Smooth muscle cell (in vitro differentiated cells): ENCODE data around the gene NADSYN1. TPM values are rescaled to one million over a fixed set of nuclear protein-coding genes. Genes with fewer than 3 reads are reported as not detected.
A peak's percentile ranks its signal among the peaks of the same experiment; 100 is the strongest.

Source experiments
- DNase-seq: peaks from one replicate; lab custom pipeline; 2025; ENCODE audit not compliant: unreplicated experiment; lab: John Stamatoyannopoulos, UW
- H2AFZ ChIP-seq: fragments of 200-600 bp; sonication (generic); 2 replicates; pipeline ENCODE4 v1.6.0; 2016; ENCODE audit warnings: antibody characterized with exemption, low read depth, mild to moderate bottlenecking
- H3F3A ChIP-seq: fragments of 200-600 bp; sonication (generic); 2 replicates; pipeline ENCODE4 v1.6.0; 2017; ENCODE audit warnings: antibody characterized with exemption, low read depth
- H3K27ac ChIP-seq: fragments of 200-600 bp; sonication (generic); 2 replicates; pipeline ENCODE4 v1.5.1; 2016; ENCODE audit warnings: low read depth, mild to moderate bottlenecking
- H3K27me3 ChIP-seq: fragments of 200-600 bp; sonication (generic); 2 replicates; pipeline ENCODE4 v1.6.1; 2016; ENCODE audit warnings: low read depth, mild to moderate bottlenecking
- H3K36me3 ChIP-seq: fragments of 200-600 bp; sonication (generic); 2 replicates; pipeline ENCODE4 v1.5.1; 2016; ENCODE audit warnings: low read depth
- H3K4me1 ChIP-seq: fragments of 200-600 bp; sonication (generic); 2 replicates; pipeline ENCODE4 v1.5.1; 2016; ENCODE audit warnings: low read depth
- H3K4me2 ChIP-seq: fragments of 200-600 bp; sonication (generic); 2 replicates; pipeline ENCODE4 v1.6.0; 2016; ENCODE audit warnings: mild to moderate bottlenecking
- H3K4me3 ChIP-seq: fragments of 200-600 bp; sonication (generic); 2 replicates; pipeline ENCODE4 v1.5.1; 2016; ENCODE audit warnings: mild to moderate bottlenecking
- H3K79me2 ChIP-seq: fragments of 200-600 bp; sonication (generic); 2 replicates; pipeline ENCODE4 v1.6.0; 2016; ENCODE audit warnings: low read depth, mild to moderate bottlenecking
- H3K9ac ChIP-seq: fragments of 200-600 bp; sonication (generic); 2 replicates; pipeline ENCODE4 v1.6.0; 2016; ENCODE audit warnings: low read depth
- H3K9me3 ChIP-seq: fragments of 200-600 bp; sonication (generic); replicated peaks from 2 replicates; pipeline ENCODE4 v1.5.1; 2016; ENCODE audit warnings: low read depth
- H4K20me1 ChIP-seq: fragments of 200-600 bp; sonication (generic); 2 replicates; pipeline ENCODE4 v1.6.0; 2016; ENCODE audit warnings: low read depth
- WGBS: methylation state at CpG from one replicate; pipeline ENCODE4 v1.1.7; 2016; ENCODE audit warnings: low lambda C conversion rate; 5-methylcytosine and 5-hydroxymethylcytosine counted together
- polyA plus RNA-seq: library from polyadenylated mRNA; unstranded; fragments of >200 nt; fragmentation: Nextera tagmentation; extraction: Ambion mirVana; gene quantifications from 2 replicates; pipeline ENCODE4 v1.2.1, GENCODE V29; 2016
- total RNA-seq: library from RNA; depleted of rRNA; stranded (reverse); fragments of >200 nt; gene quantifications from 2 replicates; pipeline ENCODE4 v1.2.3, GENCODE V29; 2014
- TF ChIP-seq, protein P1 (sequence below): fragments of 200-600 bp; sonication (generic); IDR thresholded peaks from 2 replicates; pipeline ENCODE4 v1.5.1; 2017; ENCODE audit warnings: borderline replicate concordance, mild to moderate bottlenecking, antibody characterized with exemption; ENCODE audit not compliant: insufficient read depth, poor library complexity, severe bottlenecking

Gene NADSYN1
- 30.2 and 45.4 TPM in 2 replicates for total RNA-seq
- 33.8 and 41.2 TPM in 2 replicates for polyA plus RNA-seq

DNA sequence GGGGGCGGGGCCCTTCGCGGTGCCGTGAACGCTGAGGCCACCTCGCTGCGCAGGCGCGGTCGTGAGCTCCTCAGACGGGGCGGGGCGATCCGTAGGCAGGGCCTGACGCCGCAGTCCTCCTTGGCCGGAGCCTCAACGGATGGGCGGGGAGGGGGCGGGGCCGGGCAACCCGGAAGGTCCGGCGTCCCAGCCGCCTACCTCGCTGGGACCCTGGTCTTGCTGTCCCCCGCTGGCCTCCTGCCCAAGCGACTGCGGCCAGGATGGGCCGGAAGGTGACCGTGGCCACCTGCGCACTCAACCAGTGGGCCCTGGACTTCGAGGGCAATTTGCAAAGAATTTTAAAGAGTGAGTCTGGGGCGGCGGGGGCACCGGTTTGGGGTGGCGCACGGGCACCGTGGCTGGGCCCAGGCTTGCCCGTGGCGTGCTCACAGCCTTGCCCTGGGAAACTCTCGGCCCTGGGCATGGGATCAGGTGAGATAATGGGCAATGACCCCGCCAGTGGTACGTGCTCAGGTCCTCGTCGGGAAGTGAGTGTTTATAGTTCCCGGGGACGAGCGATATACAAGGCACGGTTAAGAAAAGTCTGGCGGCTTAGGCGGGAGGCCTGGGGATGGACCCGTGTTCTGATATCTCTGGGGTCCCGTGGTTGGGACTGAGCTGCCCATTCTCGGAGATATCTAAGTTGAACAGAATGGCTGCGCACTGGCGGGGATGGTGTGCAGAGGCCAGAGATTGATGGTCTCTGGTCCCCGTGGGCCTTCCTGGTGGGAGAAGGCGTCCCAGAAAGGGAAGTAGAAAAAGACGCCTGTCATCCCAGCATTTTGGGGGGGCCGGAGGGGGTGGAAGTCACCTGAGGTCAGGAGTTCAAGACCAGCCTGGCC lies at the start of gene NADSYN1:
TSS of gene NADSYN1 (plus strand) at position 167 of the 881 bp plus-strand sequence. CDS start at position 261, 94 bp downstream.
- WGBS, result 5% methylated on average over 35 of the region's 61 CpGs
- Histone ChIP-seq H3F3A (no peaks in the 10 kb centered on the region), H3K36me3 (no peaks in the 10 kb centered on the region), H3K9ac (peak within 1 kb of the TSS; percentile 82), H3K27me3 (no peaks in the 10 kb centered on the region), H3K27ac (peak within 1 kb of the TSS; percentile 54), H3K4me3 (peak within 1 kb of the TSS; percentile 97), H3K9me3 (no peaks in the 10 kb centered on the region), H4K20me1 (peaks cover 25% of the 10 kb centered on the region), H2AFZ (peak within 1 kb of the TSS; percentile 94), H3K79me2 (peaks cover 12% of the 10 kb centered on the region), H3K4me2 (peak within 1 kb of the TSS; percentile 90), H3K4me1 (peaks cover 11% of the 10 kb centered on the region)
- peak; percentile 91 for DNase-seq
- TF ChIP-seq, protein P1, sequence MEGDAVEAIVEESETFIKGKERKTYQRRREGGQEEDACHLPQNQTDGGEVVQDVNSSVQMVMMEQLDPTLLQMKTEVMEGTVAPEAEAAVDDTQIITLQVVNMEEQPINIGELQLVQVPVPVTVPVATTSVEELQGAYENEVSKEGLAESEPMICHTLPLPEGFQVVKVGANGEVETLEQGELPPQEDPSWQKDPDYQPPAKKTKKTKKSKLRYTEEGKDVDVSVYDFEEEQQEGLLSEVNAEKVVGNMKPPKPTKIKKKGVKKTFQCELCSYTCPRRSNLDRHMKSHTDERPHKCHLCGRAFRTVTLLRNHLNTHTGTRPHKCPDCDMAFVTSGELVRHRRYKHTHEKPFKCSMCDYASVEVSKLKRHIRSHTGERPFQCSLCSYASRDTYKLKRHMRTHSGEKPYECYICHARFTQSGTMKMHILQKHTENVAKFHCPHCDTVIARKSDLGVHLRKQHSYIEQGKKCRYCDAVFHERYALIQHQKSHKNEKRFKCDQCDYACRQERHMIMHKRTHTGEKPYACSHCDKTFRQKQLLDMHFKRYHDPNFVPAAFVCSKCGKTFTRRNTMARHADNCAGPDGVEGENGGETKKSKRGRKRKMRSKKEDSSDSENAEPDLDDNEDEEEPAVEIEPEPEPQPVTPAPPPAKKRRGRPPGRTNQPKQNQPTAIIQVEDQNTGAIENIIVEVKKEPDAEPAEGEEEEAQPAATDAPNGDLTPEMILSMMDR, result no peak

DNA sequence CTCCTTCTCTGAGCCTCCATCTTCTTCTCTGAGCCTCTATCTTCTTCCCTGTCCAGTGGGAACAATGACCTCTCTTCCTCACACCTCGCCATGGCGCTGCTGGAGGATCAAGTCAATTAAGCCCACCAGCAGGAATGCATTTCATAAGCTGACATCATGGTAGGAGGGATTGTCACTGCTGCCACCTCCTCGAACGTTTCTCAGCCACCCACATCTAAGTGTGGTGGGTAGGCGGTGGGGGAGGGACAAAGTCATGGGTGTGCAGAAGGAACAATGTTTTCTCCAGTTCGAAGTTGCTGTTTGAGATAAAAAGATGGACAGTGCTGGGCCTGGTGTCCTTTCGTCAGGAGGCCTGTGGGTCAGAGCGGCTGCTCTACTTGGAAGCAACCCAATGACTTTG lies 48.8 kb upstream of the NADSYN1 start:
- Histone ChIP-seq H3K79me2 (no peaks in the 10 kb centered on the region), H3K27ac (no peak overlapping the region), H4K20me1 (no peaks in the 10 kb centered on the region), H3F3A (no peaks in the 10 kb centered on the region), H3K9ac (no peak overlapping the region), H3K27me3 (peaks cover 4% of the 10 kb centered on the region), H3K4me3 (no peak overlapping the region), H2AFZ (no peak overlapping the region), H3K4me2 (no peak overlapping the region), H3K36me3 (no peaks in the 10 kb centered on the region), H3K4me1 (no peaks in the 10 kb centered on the region), H3K9me3 (no peaks in the 10 kb centered on the region)
- no peak for DNase-seq
- 88% methylated on average over 8 of the region's 8 CpGs for WGBS
- TF ChIP-seq, protein P1, result no peak

DNA sequence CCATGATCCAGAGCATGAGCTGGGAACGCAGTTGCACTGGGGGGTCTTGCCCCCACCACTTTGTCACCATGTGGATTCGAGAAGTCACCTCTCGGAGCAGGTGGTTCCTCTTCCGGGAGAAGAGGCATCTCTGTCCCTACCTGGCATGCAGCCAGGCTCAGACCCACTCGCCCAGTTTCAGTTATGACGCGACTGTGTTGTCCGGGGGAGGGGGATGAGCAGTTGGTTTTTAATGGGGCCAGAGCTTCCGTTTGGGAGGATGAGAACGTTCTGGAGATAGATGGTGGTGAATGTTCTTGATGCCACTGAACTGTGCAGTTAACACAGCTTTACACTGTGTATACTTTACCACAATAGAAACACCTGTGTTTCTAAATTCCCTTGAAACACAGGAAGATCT lies 46.3 kb upstream of the NADSYN1 start:
- TF ChIP-seq, protein P1, result no peak
- WGBS, result 91% methylated on average over 10 of the region's 10 CpGs
- no peak for DNase-seq
- H4K20me1 ChIP-seq, result no peaks in the 10 kb centered on the region
- H2AFZ ChIP-seq, result no peak overlapping the region
- no peaks in the 10 kb centered on the region for H3K36me3 ChIP-seq
- peaks cover 4% of the 10 kb centered on the region for H3K27me3 ChIP-seq
- H3F3A ChIP-seq, result no peaks in the 10 kb centered on the region
- no peak overlapping the region for H3K4me2 ChIP-seq
- H3K27ac ChIP-seq, result no peak overlapping the region
- no peaks in the 10 kb centered on the region for H3K4me1 ChIP-seq
- H3K79me2 ChIP-seq, result no peaks in the 10 kb centered on the region
- no peaks in the 10 kb centered on the region for H3K9me3 ChIP-seq
- H3K9ac ChIP-seq, result no peak overlapping the region
- H3K4me3 ChIP-seq, result no peak overlapping the region

DNA sequence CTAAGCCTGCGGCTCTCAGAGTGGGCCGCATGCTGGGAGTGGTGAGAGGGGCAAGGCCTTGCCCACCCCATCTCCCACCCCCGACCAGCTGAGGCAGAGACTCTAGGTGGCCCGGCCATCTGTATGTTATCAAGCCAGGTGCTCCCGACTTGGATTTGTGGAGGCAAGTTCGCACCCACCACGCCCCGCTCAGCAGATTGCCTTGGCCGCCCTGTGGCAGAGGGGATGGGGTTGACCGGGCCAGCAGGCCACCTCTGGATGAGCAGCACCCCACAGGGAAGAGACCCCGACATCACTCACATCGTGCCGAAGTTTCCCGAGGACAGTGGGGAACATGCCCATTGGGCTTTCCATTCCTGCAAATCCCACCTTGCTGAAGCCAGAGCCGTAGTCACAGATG lies 45.6 kb upstream of the NADSYN1 start:
- H3K27me3 ChIP-seq, result peaks cover 4% of the 10 kb centered on the region
- TF ChIP-seq, protein P1, result no peak
- H3K79me2 ChIP-seq, result no peaks in the 10 kb centered on the region
- no peak for DNase-seq
- H2AFZ ChIP-seq, result no peak overlapping the region
- no peaks in the 10 kb centered on the region for H3K4me1 ChIP-seq
- H3K9me3 ChIP-seq, result no peaks in the 10 kb centered on the region
- WGBS, result 95% methylated on average over 14 of the region's 15 CpGs
- H3F3A ChIP-seq, result no peaks in the 10 kb centered on the region
- H3K9ac ChIP-seq, result no peak overlapping the region
- H3K4me2 ChIP-seq, result no peak overlapping the region
- H3K36me3 ChIP-seq, result no peaks in the 10 kb centered on the region
- H3K27ac ChIP-seq, result no peak overlapping the region
- H4K20me1 ChIP-seq, result no peaks in the 10 kb centered on the region
- no peak overlapping the region for H3K4me3 ChIP-seq
